Measurements from ENCODE around the gene MACROD2. TPM values are rescaled to one million over a fixed set of nuclear protein-coding genes. Genes with fewer than 3 reads are reported as not detected.

MACROD2 gene
- total and polyA plus RNA-seq, 9 donors: 3.7 to 25.5 (median 7.8) TPM

GRCh38 chr20:15706719-15707118 is 1711.4 kb downstream of the MACROD2 start:
- no peak for TF ChIP-seq CTCF (IDR thresholded peaks at IDR 0.05)
- TF ChIP-seq POLR2A (IDR thresholded peaks at IDR 0.05): no peak
- no peak for TF ChIP-seq EP300 (IDR thresholded peaks at IDR 0.05)
- intact Hi-C loops (cut with DNase I): no loop called here
- DNase-seq: no peak
- Histone ChIP-seq H3K27me3 (no peaks in the 10 kb centered on the region), H3K9me3 (no peaks in the 10 kb centered on the region), H3K4me3 (no peak overlapping the region), H3K36me3 (no peaks in the 10 kb centered on the region), H3K4me1 (ENCODE audit: insufficient read depth) (no peaks in the 10 kb centered on the region), H3K27ac (no peak overlapping the region)

GRCh38 chr20:15708984-15709598 is 1713.8 kb downstream of the MACROD2 start:
- H3K36me3 ChIP-seq: no peaks in the 10 kb centered on the region
- intact Hi-C loops (cut with DNase I): no loop called here
- TF ChIP-seq CTCF (IDR thresholded peaks at IDR 0.05) (no peak), EP300 (IDR thresholded peaks at IDR 0.05) (no peak), POLR2A (IDR thresholded peaks at IDR 0.05) (no peak)
- no peaks in the 10 kb centered on the region for H3K4me1 ChIP-seq (ENCODE audit: insufficient read depth)
- DNase-seq: peak in 1 of 5 donors; percentile 27
- no peaks in the 10 kb centered on the region for H3K9me3 ChIP-seq
- H3K27ac ChIP-seq: no peak overlapping the region
- no peaks in the 10 kb centered on the region for H3K27me3 ChIP-seq
- no peak overlapping the region for H3K4me3 ChIP-seq
- 73 to 79% (median 77%) methylated on average over 9 of the region's 9 CpGs for WGBS, 3 donors

- no peak for TF ChIP-seq POLR2A (IDR thresholded peaks at IDR 0.05)
- TF ChIP-seq EP300 (IDR thresholded peaks at IDR 0.05): no peak
- no peak for TF ChIP-seq CTCF (IDR thresholded peaks at IDR 0.05)
- no peaks in the 10 kb centered on the region for H3K27me3 ChIP-seq
- intact Hi-C loops (cut with DNase I): no loop called here
- DNase-seq: no peak
- WGBS, 3 donors: 80 to 82% (median 80%) methylated on average over 5 of the region's 5 CpGs
- no peak overlapping the region for H3K4me3 ChIP-seq
- no peak overlapping the region for H3K27ac ChIP-seq
- H3K36me3 ChIP-seq: no peaks in the 10 kb centered on the region
- no peaks in the 10 kb centered on the region for H3K9me3 ChIP-seq
- H3K4me1 ChIP-seq (ENCODE audit: insufficient read depth): no peaks in the 10 kb centered on the region
Measured at GRCh38 chr20:15710636-15711035, 1715.3 kb downstream of the MACROD2 start.

GRCh38 chr20:15711177-15711576 is 1715.9 kb downstream of the MACROD2 start:
- WGBS, 3 donors: 91 to 93% (median 93%) methylated on average over 7 of the region's 7 CpGs
- Histone ChIP-seq H3K4me3 (no peak overlapping the region), H3K4me1 (ENCODE audit: insufficient read depth) (no peaks in the 10 kb centered on the region), H3K27ac (no peak overlapping the region), H3K36me3 (no peaks in the 10 kb centered on the region), H3K27me3 (no peaks in the 10 kb centered on the region), H3K9me3 (no peaks in the 10 kb centered on the region)
- intact Hi-C loops (cut with DNase I): no loop called here
- no peak for DNase-seq
- no peak for TF ChIP-seq CTCF (IDR thresholded peaks at IDR 0.05)
- TF ChIP-seq EP300 (IDR thresholded peaks at IDR 0.05): no peak
- no peak for TF ChIP-seq POLR2A (IDR thresholded peaks at IDR 0.05)

Measured in ovary (tissue), 9 donors.